Measurements from ENCODE around the gene NMT2. TPM values are rescaled to one million over a fixed set of nuclear protein-coding genes. Genes with fewer than 3 reads are reported as not detected.
"Not testable (repeated sequence)": the region's sequence is repeated elsewhere in the genome, so short reads cannot be mapped to it uniquely, and the experiment has no call there.

Gene NMT2
- total RNA-seq (10 to 100 TPM; 33.8 to 43.1 TPM), polyA plus RNA-seq (ENCODE audit: insufficient read length in 2 of 2) (10 to 100 TPM; 33.2 to 38.0 TPM)
- long read RNA-seq, donor 1, partial matches to known transcripts, result 0 of 2 reads
- long read RNA-seq, donor 1, other reads (novel, unspliced or antisense), result 0 of 2 reads
- long read RNA-seq, donor 2, partial matches to known transcripts, result 0 of 1 reads
- long read RNA-seq, donor 2, other reads (novel, unspliced or antisense), result 0 of 1 reads
- long read RNA-seq, donor 3, partial matches to known transcripts, result 0 of 6 reads
- long read RNA-seq, donor 3, other reads (novel, unspliced or antisense), result 5 of 6 reads
- long read RNA-seq, donor 4, partial matches to known transcripts, result 9 of 10 reads
- long read RNA-seq, donor 4, other reads (novel, unspliced or antisense), result 0 of 10 reads

DNA sequence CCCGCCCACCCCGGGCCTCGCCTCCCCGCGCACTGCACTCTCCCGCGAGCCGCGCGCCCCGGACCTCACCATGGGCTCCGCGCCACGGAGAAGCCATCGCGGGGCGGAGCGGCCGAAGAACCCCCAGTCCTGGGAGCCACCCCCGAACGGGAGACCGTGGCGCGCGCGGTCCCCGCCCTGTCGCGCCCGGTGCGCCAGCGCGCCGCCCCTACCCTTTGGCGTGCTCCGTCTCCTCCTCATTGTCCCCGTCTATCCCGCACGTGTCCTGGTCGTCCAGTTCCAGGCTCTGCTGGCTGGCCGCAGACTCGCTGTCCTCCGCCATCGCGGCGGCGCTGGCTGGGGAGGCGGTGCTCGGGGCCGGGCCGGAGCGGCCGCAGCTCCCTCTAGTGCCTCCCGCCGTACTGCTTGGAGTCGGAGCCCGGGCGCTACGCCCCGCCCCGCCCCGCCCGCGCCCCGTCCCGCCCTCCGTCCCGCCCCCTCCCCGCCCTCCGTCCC, at the start of gene NMT2:
Gene NMT2 (minus strand): TSS at position 403 of the 495 bp plus-strand sequence. CDS start 81 bp downstream, at position 322.
- H3K36me3 ChIP-seq (ENCODE audit: control insufficient read depth, insufficient read depth, low read length), result no peaks in the 10 kb centered on the region
- H3K27ac ChIP-seq (ENCODE audit: low read depth, low read length), result peak within 1 kb of the TSS; percentile 69
- DNase-seq (ENCODE audit: low read depth in 4 of 6, low spot score in 6 of 6), result peak in 3 of 6 donors; percentile 56 to 95 (median 66)
- peaks cover 10% of the 10 kb centered on the region for H3K4me1 ChIP-seq (ENCODE audit: control insufficient read depth, insufficient read depth, low read length)
- WGBS (ENCODE audit: insufficient coverage), result 0% methylated on average over 49 of the region's 70 CpGs
- H3K27me3 ChIP-seq (ENCODE audit: control insufficient read depth, insufficient read depth, low read length), result no peaks in the 10 kb centered on the region
- no peaks in the 10 kb centered on the region for H3K9me3 ChIP-seq (ENCODE audit: control insufficient read depth, insufficient read depth, low read length)
- H3K4me3 ChIP-seq (ENCODE audit: low read depth, low read length), result peak within 1 kb of the TSS; percentile 72

DNA sequence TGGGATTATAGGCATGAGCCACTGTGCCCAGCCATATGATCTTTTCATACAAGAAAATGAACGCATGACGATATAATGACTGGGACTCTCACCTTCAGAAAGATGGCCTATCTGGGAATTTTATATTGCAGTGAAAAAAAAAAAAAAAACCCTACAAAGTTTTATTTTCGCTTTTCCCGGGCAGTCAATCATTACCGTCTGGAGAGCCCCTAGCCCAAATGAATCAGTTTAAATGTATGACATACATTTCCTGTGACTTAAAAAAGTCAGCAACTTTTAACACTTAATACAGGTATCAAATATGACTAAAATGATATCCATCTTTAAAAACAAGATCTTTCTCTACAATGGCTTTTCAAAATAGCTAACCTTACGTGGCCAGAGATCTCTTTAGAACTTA, 48.2 kb upstream of the NMT2 start:
- H3K27ac ChIP-seq (ENCODE audit: low read depth, low read length), result no peak overlapping the region
- no peak for DNase-seq (ENCODE audit: low read depth in 4 of 6, low spot score in 6 of 6)
- H3K4me3 ChIP-seq (ENCODE audit: low read depth, low read length), result no peak overlapping the region
- H3K27me3 ChIP-seq (ENCODE audit: control insufficient read depth, insufficient read depth, low read length), result no peaks in the 10 kb centered on the region
- H3K9me3 ChIP-seq (ENCODE audit: control insufficient read depth, insufficient read depth, low read length), result no peaks in the 10 kb centered on the region
- peaks cover 2% of the 10 kb centered on the region for H3K4me1 ChIP-seq (ENCODE audit: control insufficient read depth, insufficient read depth, low read length)
- peaks cover 30% of the 10 kb centered on the region for H3K36me3 ChIP-seq (ENCODE audit: control insufficient read depth, insufficient read depth, low read length)
- no CpG with 5 or more reads among the region's 6 CpGs for WGBS (ENCODE audit: insufficient coverage)

DNA sequence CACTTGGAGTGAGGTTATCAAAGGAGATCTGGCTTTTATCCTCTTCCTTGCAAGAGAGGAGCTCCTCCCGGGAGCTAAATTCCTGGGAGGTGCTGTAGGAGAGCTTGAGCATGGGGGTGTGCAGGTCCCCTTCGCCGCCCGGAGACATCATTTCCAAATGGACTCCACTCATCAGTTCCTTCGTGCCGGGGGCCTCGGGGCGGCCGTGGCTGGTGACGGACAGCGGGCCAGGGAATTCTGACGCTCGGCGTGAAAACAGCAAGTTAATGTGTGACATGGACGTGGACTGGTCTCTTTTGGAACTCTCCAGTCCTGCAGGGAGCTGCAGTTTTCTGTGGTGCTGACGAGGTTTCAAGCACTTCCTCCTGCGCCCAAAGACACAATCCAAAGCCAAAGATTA, 45.7 kb upstream of the NMT2 start:
- no peak overlapping the region for H3K27ac ChIP-seq (ENCODE audit: low read depth, low read length)
- H3K36me3 ChIP-seq (ENCODE audit: control insufficient read depth, insufficient read depth, low read length), result peaks cover 31% of the 10 kb centered on the region
- 94% methylated on average over 8 of the region's 17 CpGs for WGBS (ENCODE audit: insufficient coverage)
- DNase-seq (ENCODE audit: low read depth in 4 of 6, low spot score in 6 of 6), result no peak
- H3K4me3 ChIP-seq (ENCODE audit: low read depth, low read length), result no peak overlapping the region
- no peaks in the 10 kb centered on the region for H3K27me3 ChIP-seq (ENCODE audit: control insufficient read depth, insufficient read depth, low read length)
- H3K9me3 ChIP-seq (ENCODE audit: control insufficient read depth, insufficient read depth, low read length), result no peaks in the 10 kb centered on the region
- H3K4me1 ChIP-seq (ENCODE audit: control insufficient read depth, insufficient read depth, low read length), result peaks cover 7% of the 10 kb centered on the region

DNA sequence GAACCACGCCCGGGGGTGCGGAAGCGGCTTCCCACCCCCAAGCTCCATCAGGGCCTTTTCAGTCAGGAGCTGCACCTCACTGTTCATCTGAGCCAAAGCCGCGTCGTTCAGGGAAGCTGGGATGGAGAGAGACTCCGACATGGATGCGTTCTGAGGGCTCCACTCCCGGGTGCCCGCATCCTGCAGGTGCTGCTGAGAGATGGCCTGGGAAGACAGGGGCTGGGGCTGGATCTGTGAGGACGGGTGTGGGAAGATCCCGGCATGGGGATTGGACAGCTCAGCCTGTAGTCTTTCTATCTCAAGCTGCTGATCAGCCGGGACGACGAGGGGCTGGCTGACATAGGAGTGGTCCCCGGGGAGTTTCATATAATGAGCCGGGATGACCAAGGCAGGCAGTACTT, 45.0 kb upstream of the NMT2 start:
- no peak overlapping the region for H3K27ac ChIP-seq (ENCODE audit: low read depth, low read length)
- 92% methylated on average over 11 of the region's 18 CpGs for WGBS (ENCODE audit: insufficient coverage)
- H3K27me3 ChIP-seq (ENCODE audit: control insufficient read depth, insufficient read depth, low read length), result no peaks in the 10 kb centered on the region
- DNase-seq (ENCODE audit: low read depth in 4 of 6, low spot score in 6 of 6), result no peak
- peaks cover 7% of the 10 kb centered on the region for H3K4me1 ChIP-seq (ENCODE audit: control insufficient read depth, insufficient read depth, low read length)
- H3K36me3 ChIP-seq (ENCODE audit: control insufficient read depth, insufficient read depth, low read length), result peaks cover 29% of the 10 kb centered on the region
- no peak overlapping the region for H3K4me3 ChIP-seq (ENCODE audit: low read depth, low read length)
- no peaks in the 10 kb centered on the region for H3K9me3 ChIP-seq (ENCODE audit: control insufficient read depth, insufficient read depth, low read length)

DNA sequence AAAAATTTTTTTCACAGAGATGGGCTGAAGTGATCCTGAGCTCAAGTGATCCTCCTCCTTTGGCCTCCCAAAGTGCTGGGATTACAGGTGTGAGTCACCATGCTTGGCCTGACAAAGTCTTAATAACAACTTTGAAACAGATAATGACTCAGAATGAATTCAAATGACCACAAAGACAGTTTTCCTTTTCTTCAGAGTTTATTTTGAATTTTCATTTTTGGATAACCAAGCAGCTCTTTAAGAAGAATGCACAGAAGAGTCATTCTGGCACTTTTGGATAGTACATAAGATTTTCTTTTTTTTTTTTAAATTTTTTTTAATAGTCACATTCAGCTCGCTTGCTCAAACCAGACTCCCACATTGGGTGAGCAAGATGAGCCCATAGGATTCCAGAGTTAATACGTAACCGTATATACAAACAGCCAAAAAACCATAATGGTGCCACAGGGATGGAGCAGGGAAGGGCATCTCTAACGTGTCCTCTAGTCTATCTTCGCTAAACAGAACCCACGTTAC, 43.0 kb upstream of the NMT2 start:
- Histone ChIP-seq H3K4me1 (ENCODE audit: control insufficient read depth, insufficient read depth, low read length) (peaks cover 7% of the 10 kb centered on the region), H3K36me3 (ENCODE audit: control insufficient read depth, insufficient read depth, low read length) (peaks cover 33% of the 10 kb centered on the region), H3K9me3 (ENCODE audit: control insufficient read depth, insufficient read depth, low read length) (no peaks in the 10 kb centered on the region), H3K27ac (ENCODE audit: low read depth, low read length) (no peak overlapping the region), H3K27me3 (ENCODE audit: control insufficient read depth, insufficient read depth, low read length) (no peaks in the 10 kb centered on the region), H3K4me3 (ENCODE audit: low read depth, low read length) (no peak overlapping the region)
- no peak for DNase-seq (ENCODE audit: low read depth in 4 of 6, low spot score in 6 of 6)
- 100% methylated on average over 5 of the region's 6 CpGs for WGBS (ENCODE audit: insufficient coverage)

DNA sequence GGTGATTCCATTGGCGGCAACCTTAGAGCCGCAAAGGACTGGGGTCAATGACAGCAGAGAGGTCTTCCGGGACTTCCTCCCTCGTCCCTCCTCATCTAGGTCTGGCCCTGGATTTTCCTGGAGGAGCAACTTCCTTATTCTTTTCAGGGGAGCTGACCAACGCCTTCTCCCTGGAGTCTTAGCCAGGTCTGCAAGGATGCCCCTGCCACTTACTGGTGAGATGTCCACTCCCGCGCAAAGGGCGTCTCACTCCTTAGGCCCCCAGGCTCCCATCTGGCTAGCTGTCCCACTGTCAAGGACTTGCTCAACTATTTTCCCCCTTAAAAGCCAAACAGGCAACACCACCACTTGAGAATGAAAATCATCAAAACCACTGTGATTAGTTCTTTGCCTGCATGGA, 42.0 kb upstream of the NMT2 start:
- DNase-seq (ENCODE audit: low read depth in 4 of 6, low spot score in 6 of 6), result no peak
- Histone ChIP-seq H3K4me3 (ENCODE audit: low read depth, low read length) (no peak overlapping the region), H3K27me3 (ENCODE audit: control insufficient read depth, insufficient read depth, low read length) (no peaks in the 10 kb centered on the region), H3K9me3 (ENCODE audit: control insufficient read depth, insufficient read depth, low read length) (no peaks in the 10 kb centered on the region), H3K36me3 (ENCODE audit: control insufficient read depth, insufficient read depth, low read length) (peaks cover 37% of the 10 kb centered on the region), H3K27ac (ENCODE audit: low read depth, low read length) (no peak overlapping the region), H3K4me1 (ENCODE audit: control insufficient read depth, insufficient read depth, low read length) (peaks cover 7% of the 10 kb centered on the region)
- WGBS (ENCODE audit: insufficient coverage), result 92% methylated on average over 8 of the region's 8 CpGs

DNA sequence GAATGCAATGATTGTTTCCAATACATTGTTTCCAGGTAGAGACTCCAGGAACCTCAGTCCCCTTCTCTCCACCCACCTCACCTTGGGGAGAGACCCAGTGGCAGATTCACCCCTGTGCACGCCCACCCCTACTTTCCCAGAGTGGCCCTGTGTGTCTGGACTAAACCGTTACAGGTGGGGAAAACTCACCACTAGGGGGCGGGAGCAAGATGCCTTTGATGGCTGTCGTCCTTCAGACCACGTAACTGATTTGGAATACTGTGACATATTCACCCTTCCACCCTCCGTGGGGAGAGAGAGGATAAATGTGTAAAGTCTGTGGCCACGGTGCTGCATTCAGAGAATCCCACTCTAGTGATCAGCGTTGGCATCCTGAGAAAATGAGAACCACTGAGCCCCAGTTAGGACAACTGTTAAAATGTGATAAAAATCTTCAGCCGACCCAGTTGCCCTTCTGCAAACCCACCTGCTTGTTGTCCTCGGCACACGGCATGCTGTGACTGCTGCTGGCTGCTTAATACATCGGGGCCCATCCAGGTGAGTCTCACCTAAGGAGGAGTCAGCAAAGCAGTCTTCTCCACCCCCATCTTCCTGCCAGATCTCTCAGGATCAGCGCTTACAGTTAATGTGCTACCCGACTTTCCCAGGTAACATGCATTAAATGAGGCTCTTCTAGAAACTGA, 41.5 kb upstream of the NMT2 start:
- H3K9me3 ChIP-seq (ENCODE audit: control insufficient read depth, insufficient read depth, low read length), result no peaks in the 10 kb centered on the region
- H3K4me1 ChIP-seq (ENCODE audit: control insufficient read depth, insufficient read depth, low read length), result peaks cover 7% of the 10 kb centered on the region
- no peaks in the 10 kb centered on the region for H3K27me3 ChIP-seq (ENCODE audit: control insufficient read depth, insufficient read depth, low read length)
- peak in 5 of 6 donors; percentile 50 to 92 (median 57) for DNase-seq (ENCODE audit: low read depth in 4 of 6, low spot score in 6 of 6)
- no peak overlapping the region for H3K27ac ChIP-seq (ENCODE audit: low read depth, low read length)
- peaks cover 39% of the 10 kb centered on the region for H3K36me3 ChIP-seq (ENCODE audit: control insufficient read depth, insufficient read depth, low read length)
- 54% methylated on average over 7 of the region's 14 CpGs for WGBS (ENCODE audit: insufficient coverage)
- H3K4me3 ChIP-seq (ENCODE audit: low read depth, low read length), result no peak overlapping the region

DNA sequence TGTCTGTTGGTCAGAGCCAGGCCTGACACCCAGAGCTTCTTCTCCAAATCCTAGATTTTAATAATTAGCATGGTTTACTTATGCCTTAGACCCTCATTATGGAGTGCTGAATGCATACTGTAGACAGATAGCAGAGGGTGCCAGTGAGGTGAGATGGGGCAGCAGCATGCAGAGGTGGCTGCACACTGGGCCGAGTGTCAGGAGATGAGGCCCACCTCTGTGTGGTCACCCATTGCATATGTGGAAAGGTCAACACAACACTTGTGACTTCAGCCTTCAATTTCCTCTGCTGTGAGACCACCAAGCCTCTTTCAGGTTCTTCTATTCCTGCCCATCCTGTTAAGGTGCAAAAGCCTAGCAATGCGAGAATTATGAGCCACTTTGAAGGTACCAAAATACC, 39.7 kb upstream of the NMT2 start:
- DNase-seq (ENCODE audit: low read depth in 4 of 6, low spot score in 6 of 6), result no peak
- Histone ChIP-seq H3K36me3 (ENCODE audit: control insufficient read depth, insufficient read depth, low read length) (peaks cover 24% of the 10 kb centered on the region), H3K27ac (ENCODE audit: low read depth, low read length) (no peak overlapping the region), H3K4me1 (ENCODE audit: control insufficient read depth, insufficient read depth, low read length) (peaks cover 7% of the 10 kb centered on the region), H3K9me3 (ENCODE audit: control insufficient read depth, insufficient read depth, low read length) (no peaks in the 10 kb centered on the region), H3K4me3 (ENCODE audit: low read depth, low read length) (no peak overlapping the region), H3K27me3 (ENCODE audit: control insufficient read depth, insufficient read depth, low read length) (no peaks in the 10 kb centered on the region)
- 100% methylated on average over 1 of the region's 2 CpGs for WGBS (ENCODE audit: insufficient coverage)

DNA sequence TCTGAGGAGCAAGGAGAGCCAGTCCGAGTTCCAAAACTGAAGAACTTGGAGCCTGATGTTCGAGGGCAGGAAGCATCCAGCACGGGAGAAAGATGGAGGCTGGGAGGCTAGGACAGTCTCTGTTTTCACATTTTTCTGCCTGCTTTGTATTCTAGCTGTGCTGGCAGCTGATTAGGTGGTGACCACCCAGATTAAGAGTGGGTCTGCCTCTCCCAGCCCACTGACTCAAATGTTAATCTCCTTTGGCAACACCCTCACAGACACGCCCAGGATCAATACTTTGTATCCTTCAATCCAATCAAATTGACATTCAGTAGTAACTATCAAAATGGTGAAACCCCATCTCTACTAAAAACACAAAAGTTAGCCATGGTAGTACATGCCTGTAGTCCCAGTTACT, 38.9 kb upstream of the NMT2 start:
- H3K4me1 ChIP-seq (ENCODE audit: control insufficient read depth, insufficient read depth, low read length), result not testable (repeated sequence)
- peaks cover 16% of the 10 kb centered on the region for H3K36me3 ChIP-seq (ENCODE audit: control insufficient read depth, insufficient read depth, low read length)

More for the DNA sequence above, 38.9 kb upstream of the NMT2 start:
- not testable (repeated sequence) for DNase-seq (ENCODE audit: low read depth in 4 of 6, low spot score in 6 of 6); H3K4me3 ChIP-seq (ENCODE audit: low read depth, low read length); H3K9me3 ChIP-seq (ENCODE audit: control insufficient read depth, insufficient read depth, low read length); H3K27ac ChIP-seq (ENCODE audit: low read depth, low read length); H3K27me3 ChIP-seq (ENCODE audit: control insufficient read depth, insufficient read depth, low read length)
- 96% methylated on average over 2 of the region's 4 CpGs for WGBS (ENCODE audit: insufficient coverage)

Data from spinal cord (tissue), 10 donors.